Adrenal gland (tissue), 19 donors: ENCODE data around the gene ZZZ3. TPM values are rescaled to one million over a fixed set of nuclear protein-coding genes. Genes with fewer than 3 reads are reported as not detected.
A peak's percentile ranks its signal among the peaks of the same experiment; 100 is the strongest.

Experiments
- DNase-seq, 7 donors: peaks; one replicate each; pipeline ENCODE4 v3.0.0-alpha.2; 2019 to 2020
- H3K27ac ChIP-seq, 5 donors: fragments of 200-600 bp; sonication (generic) in 4 of 5; 1 replicate in 3 of 5; 2 replicates in 2 of 5; pipeline versions ENCODE4 v1.5.1 to v1.8.0; 2016 to 2020; ENCODE audit warnings: mild to moderate bottlenecking in 1 of 5
- H3K27me3 ChIP-seq: fragments of 200-600 bp; 2 replicates; pipeline ENCODE4 v1.8.0; 2021
- H3K36me3 ChIP-seq, 2 donors: fragments of 200-600 bp; replicated peaks in 1 of 2; 1 replicate in 1 of 2; 2 replicates in 1 of 2; pipeline versions ENCODE4 v1.5.1 to v1.8.0; 2018 to 2022
- H3K4me1 ChIP-seq, 2 donors: fragments of 200-600 bp; replicated peaks in 1 of 2; 1 replicate in 1 of 2; 2 replicates in 1 of 2; pipeline versions ENCODE4 v1.5.1 to v1.8.0; 2018 to 2021
- H3K4me3 ChIP-seq, 4 donors: fragments of 200-600 bp; sonication (generic) in 3 of 4; one replicate each; pipeline ENCODE4 v1.5.1; 2016 to 2018
- H3K9me3 ChIP-seq, 3 donors: fragments of 200-600 bp; sonication (generic) in 1 of 3; replicated peaks in 1 of 3; 1 replicate in 2 of 3; 2 replicates in 1 of 3; pipeline versions ENCODE4 v1.5.1 to v1.8.0; 2016 to 2021
- CTCF ChIP-seq, 6 experiments: fragments of 450-650 bp in 4 of 6; fragments of 200-600 bp in 2 of 6; sonication (generic) in 1 of 6; IDR thresholded peaks; 1 replicate in 5 of 6; 2 replicates in 1 of 6; pipeline versions ENCODE4 v1.5.1 to v1.8.0; 2016 to 2021; ENCODE audit warnings: antibody characterized with exemption in 6 of 6, mild to moderate bottlenecking in 2 of 6, moderate library complexity in 1 of 6
- POLR2A ChIP-seq, 2 donors: fragments of 450-650 bp; IDR thresholded peaks; one replicate each; pipeline ENCODE4 v1.6.1; 2017; ENCODE audit warnings: antibody characterized with exemption in 2 of 2, mild to moderate bottlenecking in 2 of 2, moderate library complexity in 1 of 2
- WGBS, 4 donors: extraction: QIAGEN DNeasy Blood & Tissue Kit in 2 of 4; methylation state at CpG; one replicate each; pipeline versions ENCODE4 v1.1.5 to v1.1.7; 2013 to 2017; 5-methylcytosine and 5-hydroxymethylcytosine counted together
- intact Hi-C, 2 donors: fragments of 100-400 bp; cut with DNase I; formaldehyde crosslinking; loops; one replicate each; pipeline versions ENCODE4 v1.14.1 to v1.15.0; 2022 to 2023
- long read RNA-seq, 10 donors: library from polyadenylated mRNA in 3 of 10; unstranded in 2 of 10; stranded (forward) in 1 of 10; transcript quantifications; one replicate each; pipeline ENCODE4 v2.0.0 and lab custom pipeline, GENCODE V29; 2021 to 2026
- polyA plus RNA-seq, 3 donors: library from polyadenylated mRNA; stranded (reverse); fragments of 200-250 nt in 2 of 3; fragments of 350-450 nt in 1 of 3; fragmentation: Illumina TruSeq in 1 of 3; extraction: RNeasy Lipid Tissue Mini Kit (QIAGEN cat#74804) in 1 of 3; gene quantifications; one replicate each; pipeline ENCODE4 v1.2.3, GENCODE V29; 2013 to 2014
- total RNA-seq, 9 donors: library from RNA; depleted of rRNA in 4 of 9; stranded (reverse); fragments of >200 nt in 4 of 9; fragments of 120-200 nt in 1 of 9; fragmentation: NEBNext Ultra II Directional in 1 of 9; extraction: Animal tissue kit (Norgen Biotek cat#: 25700) in 1 of 9; gene quantifications; one replicate each; pipeline versions ENCODE4 v1.1.0 to v1.2.4, GENCODE V29; 2013 to 2023
- donor health status: healthy with polysubstance abuse.
- donor health status: Bipolar disorder and iron deficiency.
- donor health status: DM: yes; HTN: yes; CAD: no.
- donor health status: DM: no; HTN: no; CAD: no.
- donor health status: DM: no; HTN: no; CAD: no.
- donor health status: DM: yes; HTN: yes; CAD: no.

Gene ZZZ3
- 10 to 100 TPM; 32.3 to 86.2 (median 54.4) TPM for total RNA-seq
- 10 to 100 TPM; 14.1 to 38.3 (median 22.5) TPM for polyA plus RNA-seq
- long read RNA-seq, donor 1, partial matches to known transcripts, result 0 of 3 reads
- long read RNA-seq, donor 1, other reads (novel, unspliced or antisense), result 0 of 3 reads
- long read RNA-seq, donor 2, full-length matches to known transcripts, result 2 of 2 reads
- long read RNA-seq, donor 2, partial matches to known transcripts, result 0 of 2 reads
- long read RNA-seq, donor 2, other reads (novel, unspliced or antisense), result 0 of 2 reads
- long read RNA-seq, donor 3, full-length matches to known transcripts, result 1 of 1 reads
- long read RNA-seq, donor 3, partial matches to known transcripts, result 0 of 1 reads
- long read RNA-seq, donor 3, other reads (novel, unspliced or antisense), result 0 of 1 reads
- long read RNA-seq, donor 4, partial matches to known transcripts, result 1 of 10 reads
- long read RNA-seq, donor 4, other reads (novel, unspliced or antisense), result 8 of 10 reads
- long read RNA-seq, donor 5, full-length matches to known transcripts, result 12 of 59 reads
- long read RNA-seq, donor 5, partial matches to known transcripts, result 2 of 59 reads
- long read RNA-seq, donor 5, other reads (novel, unspliced or antisense), result 45 of 59 reads
- long read RNA-seq, donor 6, full-length matches to known transcripts, result 5 of 11 reads
- long read RNA-seq, donor 6, partial matches to known transcripts, result 3 of 11 reads
- long read RNA-seq, donor 6, other reads (novel, unspliced or antisense), result 3 of 11 reads
- long read RNA-seq, donor 7, partial matches to known transcripts, result 0 of 2 reads
- long read RNA-seq, donor 7, other reads (novel, unspliced or antisense), result 0 of 2 reads
- long read RNA-seq, donor 8, full-length matches to known transcripts, result 4 of 4 reads
- long read RNA-seq, donor 8, partial matches to known transcripts, result 0 of 4 reads
- long read RNA-seq, donor 8, other reads (novel, unspliced or antisense), result 0 of 4 reads
- long read RNA-seq, donor 9, full-length matches to known transcripts, result 2 of 2 reads
- long read RNA-seq, donor 9, partial matches to known transcripts, result 0 of 2 reads
- long read RNA-seq, donor 9, other reads (novel, unspliced or antisense), result 0 of 2 reads
- long read RNA-seq, donor 10, full-length matches to known transcripts, result 1 of 1 reads
- long read RNA-seq, donor 10, partial matches to known transcripts, result 0 of 1 reads
- long read RNA-seq, donor 10, other reads (novel, unspliced or antisense), result 0 of 1 reads

GRCh38 chr1:77682460-77683159 is at the start of gene ZZZ3:
Gene ZZZ3 (minus strand): TSS chr1:77682658. CDS start chr1:77633354, 49,304 bp downstream.
- peak within 1 kb of the TSS; percentile 82 to 98 (median 95) for H3K27ac ChIP-seq
- no peaks in the 10 kb centered on the region for H3K36me3 ChIP-seq
- no peaks in the 10 kb centered on the region for H3K27me3 ChIP-seq
- H3K9me3 ChIP-seq, result no peaks in the 10 kb centered on the region
- WGBS, 4 donors, result 0 to 1% (median 1%) methylated on average over 22 to 55 of the region's 56 CpGs
- peak within 1 kb of the TSS; percentile 52 to 93 (median 79) for H3K4me3 ChIP-seq
- intact Hi-C loops, result loop anchor here in 1 of 2 donors (10.0 kb wide), 1 partner anchor 88 kb away; no protein-coding TSS in a partner anchor
- peaks cover 31 to 51% of the 10 kb centered on the region in 2 donors for H3K4me1 ChIP-seq
- peak; percentile 94 to 98 (median 95) for DNase-seq
- peak in 1 of 6 experiments; percentile 7 for TF ChIP-seq CTCF (IDR thresholded peaks at IDR 0.05)
- peak; percentile 48 to 65 for TF ChIP-seq POLR2A (IDR thresholded peaks at IDR 0.05)

GRCh38 chr1:77732090-77732489 is 49.6 kb upstream of the ZZZ3 start:
- no peak for DNase-seq
- WGBS, 4 donors, result 93 to 98% (median 95%) methylated on average over 1 of the region's 1 CpG
- no peak overlapping the region for H3K4me3 ChIP-seq
- no peaks in the 10 kb centered on the region for H3K9me3 ChIP-seq
- intact Hi-C loops, result no loop called here
- TF ChIP-seq CTCF (IDR thresholded peaks at IDR 0.05) (no peak), POLR2A (IDR thresholded peaks at IDR 0.05) (no peak)
- H3K36me3 ChIP-seq, result peaks cover 0 to 25% of the 10 kb centered on the region in 2 donors
- H3K27ac ChIP-seq, result no peak overlapping the region
- no peaks in the 10 kb centered on the region for H3K4me1 ChIP-seq
- H3K27me3 ChIP-seq, result no peaks in the 10 kb centered on the region

GRCh38 chr1:77725706-77726105 is 43.2 kb upstream of the ZZZ3 start:
- Histone ChIP-seq H3K36me3 (peaks cover 0 to 77% of the 10 kb centered on the region in 2 donors), H3K27me3 (no peaks in the 10 kb centered on the region), H3K9me3 (no peaks in the 10 kb centered on the region), H3K27ac (no peak overlapping the region), H3K4me1 (no peaks in the 10 kb centered on the region), H3K4me3 (no peak overlapping the region)
- WGBS, 4 donors, result 93 to 99% (median 97%) methylated on average over 4 of the region's 4 CpGs
- intact Hi-C loops, result no loop called here
- TF ChIP-seq CTCF (IDR thresholded peaks at IDR 0.05) (no peak), POLR2A (IDR thresholded peaks at IDR 0.05) (no peak)
- no peak for DNase-seq
